SW480 (cell line): ENCODE data around the gene FRG2C.
A peak's percentile ranks its signal among the peaks of the same experiment; 100 is the strongest.
"Not testable (repeated sequence)": the region's sequence is repeated elsewhere in the genome, so short reads cannot be mapped to it uniquely, and the experiment has no call there.

Experiments used
- DNase-seq: peaks from one replicate; pipeline ENCODE4 v3.0.0-alpha.2; 2016; ENCODE audit warnings: low spot score

The FRG2C gene

GRCh38 chr3:75664028-75664427 lies at the start of gene FRG2C:
Gene FRG2C (plus strand): TSS chr3:75664328. CDS start chr3:75664380, 52 bp downstream.
- not testable (repeated sequence) for DNase-seq

- DNase-seq, result not testable (repeated sequence)
These were observed 45.3 kb upstream of the FRG2C start for GRCh38 chr3:75618666-75619305.

GRCh38 chr3:75619481-75620031 lies 44.6 kb upstream of the FRG2C start:
- not testable (repeated sequence) for DNase-seq

GRCh38 chr3:75621772-75622171 lies 42.4 kb upstream of the FRG2C start:
- DNase-seq, result peak; percentile 67

GRCh38 chr3:75623656-75624055 lies 40.5 kb upstream of the FRG2C start:
- not testable (repeated sequence) for DNase-seq

GRCh38 chr3:75630887-75631535 lies 33.1 kb upstream of the FRG2C start:
- DNase-seq, result not testable (repeated sequence)

- no peak for DNase-seq
These were observed 32.6 kb upstream of the FRG2C start for GRCh38 chr3:75631541-75631940.

- not testable (repeated sequence) for DNase-seq
These were observed 25.2 kb upstream of the FRG2C start for GRCh38 chr3:75638947-75639346.

GRCh38 chr3:75641107-75641517 lies 23.0 kb upstream of the FRG2C start:
- not testable (repeated sequence) for DNase-seq

GRCh38 chr3:75643031-75643800 lies 20.9 kb upstream of the FRG2C start:
- DNase-seq, result peak; percentile 51

- not testable (repeated sequence) for DNase-seq
These were observed 18.6 kb upstream of the FRG2C start for GRCh38 chr3:75645548-75645947.

- DNase-seq, result no peak
These were observed 13.9 kb upstream of the FRG2C start for GRCh38 chr3:75650191-75650590.

GRCh38 chr3:75655101-75655904 lies 8.8 kb upstream of the FRG2C start:
- DNase-seq, result not testable (repeated sequence)

- DNase-seq, result not testable (repeated sequence)
These were observed 8.2 kb upstream of the FRG2C start for GRCh38 chr3:75655956-75656355.

- peak; percentile 37 for DNase-seq
These were observed 5.6 kb upstream of the FRG2C start for GRCh38 chr3:75658411-75659107.

- DNase-seq, result not testable (repeated sequence)
These were observed 5.1 kb upstream of the FRG2C start for GRCh38 chr3:75659108-75659433.

GRCh38 chr3:75665626-75666025 lies 1.5 kb downstream of the FRG2C start:
- DNase-seq, result not testable (repeated sequence)

- DNase-seq, result not testable (repeated sequence)
These were observed 3.9 kb downstream of the FRG2C start for GRCh38 chr3:75667757-75668701.

- DNase-seq, result not testable (repeated sequence)
These were observed 4.7 kb downstream of the FRG2C start for GRCh38 chr3:75668759-75669347.
